SHP77 (cell line): ENCODE results near the gene RFC2.
A peak's percentile ranks its signal among the peaks of the same experiment; 100 is the strongest.

Source experiments
- DNase-seq, 2 experiments: peaks; one replicate each; lab custom pipeline; 2025; lab: John Stamatoyannopoulos, UW

RFC2 gene

GRCh38 chr7:74254129-74254857, at the start of gene RFC2:
TSS of gene RFC2 (minus strand) at chr7:74254399. CDS start at chr7:74254383, 16 bp downstream.
- peak; percentile 81 to 88 for DNase-seq

- DNase-seq: no peak
Measured at GRCh38 chr7:74302745-74303221, 48.6 kb upstream of the RFC2 start.

- DNase-seq: no peak
Measured at GRCh38 chr7:74300926-74301325, 46.7 kb upstream of the RFC2 start.

GRCh38 chr7:74299401-74299800, 45.2 kb upstream of the RFC2 start:
- no peak for DNase-seq

- no peak for DNase-seq
Measured at GRCh38 chr7:74297516-74298233, 43.5 kb upstream of the RFC2 start.

- no peak for DNase-seq
Measured at GRCh38 chr7:74294191-74294998, 40.2 kb upstream of the RFC2 start.

GRCh38 chr7:74293577-74293908, 39.3 kb upstream of the RFC2 start:
- DNase-seq: no peak

- DNase-seq: no peak
Measured at GRCh38 chr7:74292757-74293576, 38.8 kb upstream of the RFC2 start.

GRCh38 chr7:74291535-74291934, 37.3 kb upstream of the RFC2 start:
- DNase-seq: no peak

- DNase-seq: no peak
Measured at GRCh38 chr7:74290981-74291441, 36.8 kb upstream of the RFC2 start.

- no peak for DNase-seq
Measured at GRCh38 chr7:74290553-74290950, 36.4 kb upstream of the RFC2 start.

GRCh38 chr7:74289659-74290552, 35.7 kb upstream of the RFC2 start:
- no peak for DNase-seq

GRCh38 chr7:74289018-74289658, 34.9 kb upstream of the RFC2 start, which contains the start of gene CLIP2:
TSS of gene CLIP2 (plus strand) at chr7:74289407. CDS start at chr7:74317547, 28,140 bp downstream.
- peak in 1 of 2 experiments; percentile 72 for DNase-seq

GRCh38 chr7:74288034-74288881, 34.1 kb upstream of the RFC2 start:
- DNase-seq: no peak

GRCh38 chr7:74287303-74288033, 33.3 kb upstream of the RFC2 start:
- DNase-seq: no peak

GRCh38 chr7:74286131-74286530, 31.9 kb upstream of the RFC2 start:
- no peak for DNase-seq

GRCh38 chr7:74284781-74285259, 30.6 kb upstream of the RFC2 start:
- peak in 1 of 2 experiments; percentile 38 for DNase-seq

GRCh38 chr7:74283858-74284447, 29.8 kb upstream of the RFC2 start:
- no peak for DNase-seq
